Skeletal muscle tissue (tissue), 4 donors: ENCODE measurements around the gene GIT1. TPM values are rescaled to one million over a fixed set of nuclear protein-coding genes. Genes with fewer than 3 reads are reported as not detected.
"Not testable (repeated sequence)": the region's sequence is repeated elsewhere in the genome, so short reads cannot be mapped to it uniquely, and the experiment has no call there.

Experiments
- H3K27ac ChIP-seq: one replicate; pipeline ENCODE4 v1.7.0; 2013; ENCODE audit warnings: mild to moderate bottlenecking, low read depth, low read length, inconsistent platforms
- H3K27me3 ChIP-seq, 3 donors: one replicate each; pipeline ENCODE4 v1.7.0; 2013; ENCODE audit warnings: low read length in 3 of 3; ENCODE audit not compliant: control insufficient read depth in 3 of 3, insufficient read depth in 3 of 3
- H3K36me3 ChIP-seq, 3 donors: one replicate each; pipeline ENCODE4 v1.7.0; 2013; ENCODE audit warnings: low read length in 3 of 3; ENCODE audit not compliant: control insufficient read depth in 3 of 3, insufficient read depth in 3 of 3
- H3K4me1 ChIP-seq, 3 donors: one replicate each; pipeline ENCODE4 v1.7.0; 2013; ENCODE audit warnings: low read length in 3 of 3, mild to moderate bottlenecking in 3 of 3; ENCODE audit not compliant: control insufficient read depth in 3 of 3, insufficient read depth in 3 of 3
- H3K4me3 ChIP-seq, 3 donors: one replicate each; pipeline ENCODE4 v1.7.0; 2013; ENCODE audit warnings: low read length in 3 of 3
- H3K9ac ChIP-seq, 3 donors: one replicate each; pipeline ENCODE4 v1.7.0; 2013; ENCODE audit warnings: low read length in 3 of 3, mild to moderate bottlenecking in 3 of 3, moderate library complexity in 2 of 3, low read depth in 1 of 3
- H3K9me3 ChIP-seq, 3 donors: one replicate each; pipeline ENCODE4 v1.7.0; 2013; ENCODE audit warnings: low read length in 3 of 3; ENCODE audit not compliant: control insufficient read depth in 3 of 3
- total RNA-seq: library from RNA; depleted of rRNA; stranded (reverse); fragments of >200 nt; gene quantifications from one replicate; pipeline ENCODE4 v1.2.3, GENCODE V29; 2014
- donor health status: Osteomylitis.

The GIT1 gene
- total RNA-seq, 1 donor from 2014 or later, result 11.0 TPM

DNA sequence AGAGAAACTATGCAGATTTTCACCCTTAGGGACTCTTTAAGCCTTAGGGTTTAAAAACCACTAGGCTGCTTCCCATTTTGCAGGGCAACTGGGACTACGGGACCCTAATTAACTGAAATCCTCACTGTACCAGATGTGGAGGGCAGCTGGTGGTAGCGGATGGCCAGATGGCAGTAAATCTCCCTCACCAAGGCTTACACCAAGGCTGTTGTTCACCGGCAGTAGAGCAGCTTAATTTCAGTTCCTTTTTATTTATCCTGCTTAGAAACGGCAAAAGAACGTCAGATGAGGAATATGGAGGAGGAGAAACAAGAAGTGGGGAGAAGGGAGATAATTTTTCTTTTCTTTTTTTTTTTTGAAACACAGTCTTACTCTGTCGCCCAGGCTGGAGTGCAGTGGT, 29.1 kb downstream of the GIT1 start:
- Histone ChIP-seq H3K4me3 (no peak overlapping the region), H3K27ac (no peak overlapping the region)

DNA sequence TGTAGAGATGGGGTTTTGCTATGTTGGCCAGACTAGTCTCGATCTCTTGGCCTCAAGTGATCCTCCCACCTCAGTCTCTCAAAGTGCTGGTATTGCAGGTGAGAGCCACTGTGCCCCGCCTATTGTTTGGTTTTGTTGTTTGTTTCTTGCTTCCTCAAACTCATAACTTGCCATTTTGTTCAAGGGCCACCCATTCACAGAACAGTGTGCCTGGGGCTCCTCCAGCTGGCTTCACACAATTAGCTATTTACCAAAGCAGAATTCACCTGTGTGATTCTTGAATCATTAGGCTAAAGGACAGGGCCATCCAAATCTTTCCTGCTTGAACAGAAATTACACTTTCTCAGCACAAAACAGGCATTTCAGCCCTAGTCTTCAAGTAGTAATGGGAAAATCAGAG, 29.8 kb downstream of the GIT1 start:
- no peak overlapping the region for H3K27ac ChIP-seq
- no peaks in the 10 kb centered on the region for H3K9me3 ChIP-seq
- H3K9ac ChIP-seq, result no peak overlapping the region
- peaks cover 7 to 16% (median 14%) of the 10 kb centered on the region in 3 donors for H3K4me1 ChIP-seq
- H3K27me3 ChIP-seq, result no peaks in the 10 kb centered on the region
- no peak overlapping the region for H3K4me3 ChIP-seq
- peaks cover 0 to 8% (median 0%) of the 10 kb centered on the region in 3 donors for H3K36me3 ChIP-seq

More for the DNA sequence above, 29.1 kb downstream of the GIT1 start:
- H3K36me3 ChIP-seq, result peaks cover 0 to 8% (median 0%) of the 10 kb centered on the region in 3 donors
- H3K27me3 ChIP-seq, result no peaks in the 10 kb centered on the region
- H3K4me1 ChIP-seq, result peaks cover 7 to 18% (median 14%) of the 10 kb centered on the region in 3 donors
- H3K9me3 ChIP-seq, result no peaks in the 10 kb centered on the region
- no peak overlapping the region for H3K9ac ChIP-seq

DNA sequence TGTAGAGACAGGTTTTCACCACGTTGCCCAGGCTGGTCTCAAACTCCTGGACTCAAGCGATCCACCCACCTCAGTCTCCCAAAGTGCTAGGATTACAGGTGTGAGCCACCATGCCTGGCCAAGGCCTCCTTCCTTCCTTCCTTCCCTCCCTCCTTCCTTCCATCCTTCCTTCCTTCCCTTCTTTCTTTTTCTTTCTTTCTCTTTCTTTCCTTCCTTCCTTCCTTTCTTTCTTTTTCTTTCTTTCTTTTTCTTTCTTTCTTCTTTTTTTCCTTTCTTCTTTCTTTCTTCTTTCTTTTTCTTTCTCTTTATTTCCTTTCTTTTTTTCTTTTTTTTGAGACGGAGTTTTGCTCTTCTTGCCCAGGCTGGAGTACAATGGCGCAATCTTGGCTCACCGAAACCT, 31.3 kb downstream of the GIT1 start:
- H3K4me3 ChIP-seq, H3K27me3 ChIP-seq, H3K27ac ChIP-seq, H3K9ac ChIP-seq, H3K9me3 ChIP-seq, H3K36me3 ChIP-seq: not testable (repeated sequence)
- peaks cover 7 to 16% (median 14%) of the 10 kb centered on the region in 3 donors for H3K4me1 ChIP-seq

DNA sequence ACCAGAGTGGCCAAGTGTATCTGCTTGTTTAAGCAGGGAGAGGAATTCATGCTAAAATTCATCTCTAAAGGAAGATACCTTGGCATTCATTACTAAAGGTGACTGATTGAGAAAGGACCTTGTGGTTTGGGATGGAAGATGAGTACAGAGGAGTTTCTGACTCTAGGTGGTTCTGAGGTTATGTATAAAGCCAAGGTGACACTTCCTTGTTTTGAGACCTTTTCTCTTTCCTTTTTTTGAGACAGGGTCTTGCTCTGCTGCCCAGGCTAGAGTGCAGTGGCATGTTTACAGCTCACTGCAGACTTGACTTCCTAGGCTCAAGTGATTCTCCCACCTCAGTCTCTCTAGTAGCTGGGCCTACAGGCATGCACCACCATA, 31.7 kb downstream of the GIT1 start:
- Histone ChIP-seq H3K9ac (no peak overlapping the region), H3K4me3 (no peak overlapping the region), H3K27ac (no peak overlapping the region), H3K9me3 (no peaks in the 10 kb centered on the region), H3K4me1 (peaks cover 7 to 16% (median 13%) of the 10 kb centered on the region in 3 donors), H3K36me3 (peaks cover 0 to 7% (median 0%) of the 10 kb centered on the region in 3 donors), H3K27me3 (no peaks in the 10 kb centered on the region)

DNA sequence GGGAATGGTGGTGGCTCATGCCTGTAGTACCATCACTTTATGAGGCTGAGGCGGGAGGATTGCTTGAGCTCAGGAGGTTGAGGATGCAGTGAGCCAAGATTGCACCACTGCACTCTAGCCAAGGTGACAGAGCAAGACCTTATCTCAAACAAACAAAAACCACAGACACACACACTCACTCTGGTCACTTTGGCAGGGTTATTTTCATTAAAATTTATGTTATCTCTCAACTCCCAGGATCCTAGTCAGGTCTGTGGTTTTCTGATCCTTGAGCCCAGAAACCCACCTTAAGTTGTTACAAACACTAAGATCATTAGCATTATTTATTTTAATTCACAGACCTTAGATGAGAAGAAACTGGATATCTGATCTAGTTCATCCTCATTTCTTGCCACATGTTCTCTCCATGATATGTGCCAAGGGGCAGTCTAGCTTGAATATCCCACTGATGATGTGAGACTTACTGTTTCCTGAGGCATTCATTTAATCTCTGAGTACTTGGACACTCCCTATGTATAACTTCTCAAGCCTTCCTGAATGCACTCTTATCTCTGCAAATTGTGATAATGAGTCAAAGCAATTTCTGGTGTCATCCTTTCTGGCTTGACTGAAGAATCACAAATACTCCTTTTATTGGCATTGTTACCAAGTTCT, 32.2 kb downstream of the GIT1 start:
- peaks cover 6 to 11% (median 9%) of the 10 kb centered on the region in 3 donors for H3K4me1 ChIP-seq
- H3K9me3 ChIP-seq, result no peaks in the 10 kb centered on the region
- no peak overlapping the region for H3K4me3 ChIP-seq
- H3K36me3 ChIP-seq, result peaks cover 0 to 4% (median 0%) of the 10 kb centered on the region in 3 donors
- H3K27ac ChIP-seq, result no peak overlapping the region
- H3K9ac ChIP-seq, result no peak overlapping the region
- H3K27me3 ChIP-seq, result no peaks in the 10 kb centered on the region

DNA sequence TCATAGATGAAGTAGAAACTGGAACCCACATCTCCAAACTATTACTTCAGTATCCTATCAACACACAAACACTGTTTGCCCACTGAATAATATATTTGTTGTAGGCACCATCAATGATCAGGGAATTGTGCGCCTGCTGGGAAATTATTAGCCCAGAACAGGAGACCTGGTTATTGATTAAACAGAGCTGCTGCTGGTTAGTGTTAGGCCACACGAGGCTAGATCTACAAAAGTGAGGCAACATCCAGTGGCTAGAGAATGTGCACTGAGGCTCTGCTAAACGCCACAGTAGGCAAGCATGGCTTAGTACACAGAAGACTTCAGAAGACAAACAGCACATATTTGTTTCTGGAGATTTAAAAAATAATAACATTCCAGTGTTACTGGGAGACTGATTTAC, 33.6 kb downstream of the GIT1 start:
- H3K4me1 ChIP-seq, result no peaks in the 10 kb centered on the region
- H3K36me3 ChIP-seq, result no peaks in the 10 kb centered on the region
- no peaks in the 10 kb centered on the region for H3K27me3 ChIP-seq
- no peaks in the 10 kb centered on the region for H3K9me3 ChIP-seq
- H3K9ac ChIP-seq, result no peak overlapping the region
- H3K27ac ChIP-seq, result no peak overlapping the region
- no peak overlapping the region for H3K4me3 ChIP-seq

DNA sequence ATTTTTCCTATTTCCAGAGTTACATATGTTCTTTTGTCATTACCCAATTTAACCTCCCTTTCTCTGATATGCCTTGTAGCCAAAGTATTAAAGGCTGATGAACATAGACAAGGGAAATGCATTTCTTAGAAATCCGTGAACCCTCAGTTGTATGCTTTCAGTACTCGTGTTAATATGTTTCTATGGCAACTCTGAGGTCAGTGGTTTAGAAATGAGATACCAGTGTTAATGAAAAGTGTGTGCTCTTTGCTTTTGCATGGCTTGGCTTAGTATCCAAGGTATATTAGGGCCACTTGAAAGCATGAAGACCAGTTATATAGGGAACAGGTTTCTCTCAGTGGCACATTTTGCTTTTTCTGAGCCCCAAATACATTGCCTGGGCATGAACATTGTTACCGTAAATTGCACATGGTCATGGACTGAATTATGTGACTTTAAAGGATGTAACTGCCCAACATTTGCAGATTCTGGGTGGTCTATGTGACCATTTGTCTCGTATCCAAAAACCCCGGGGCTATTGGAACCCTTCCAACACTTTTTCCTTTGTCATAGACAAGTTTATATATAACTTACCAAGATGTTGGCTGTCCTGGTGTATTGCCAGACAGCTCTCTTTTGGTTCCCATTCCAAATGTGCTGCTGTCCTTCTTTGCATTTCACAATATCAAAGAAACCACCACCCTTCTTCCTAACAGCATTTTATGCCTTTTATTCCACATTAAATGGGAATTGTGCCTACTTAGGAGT, 40.1 kb downstream of the GIT1 start:
- H3K4me1 ChIP-seq, result peaks cover 0 to 8% (median 6%) of the 10 kb centered on the region in 3 donors
- H3K9ac ChIP-seq, result no peak overlapping the region
- peaks cover 0 to 4% (median 0%) of the 10 kb centered on the region in 3 donors for H3K36me3 ChIP-seq
- H3K27ac ChIP-seq, result no peak overlapping the region
- H3K4me3 ChIP-seq, result no peak overlapping the region
- no peaks in the 10 kb centered on the region for H3K27me3 ChIP-seq
- no peaks in the 10 kb centered on the region for H3K9me3 ChIP-seq

DNA sequence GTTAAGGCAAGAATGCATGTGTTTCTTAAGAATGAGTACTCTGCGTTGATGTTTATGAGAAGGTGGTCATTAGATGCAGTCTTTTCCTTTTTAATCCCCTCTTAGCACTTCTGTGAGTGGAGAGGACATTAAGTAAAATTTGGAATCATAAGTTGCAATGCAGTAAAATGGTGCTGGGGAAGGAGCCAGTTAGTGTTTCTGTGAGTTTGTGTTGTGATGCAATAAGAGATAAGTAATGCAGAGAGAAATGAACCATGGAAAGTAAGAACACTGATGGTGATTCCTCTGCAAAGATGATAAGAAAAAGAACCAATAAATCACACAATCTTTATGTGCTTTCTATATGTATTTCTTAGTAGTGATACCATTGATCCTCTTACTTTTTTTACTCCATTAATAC, 42.6 kb downstream of the GIT1 start:
- Histone ChIP-seq H3K27me3 (no peaks in the 10 kb centered on the region), H3K9ac (no peak overlapping the region), H3K4me1 (peaks cover 0 to 8% (median 6%) of the 10 kb centered on the region in 3 donors), H3K36me3 (peaks cover 5 to 19% (median 19%) of the 10 kb centered on the region in 3 donors), H3K4me3 (no peak overlapping the region), H3K9me3 (no peaks in the 10 kb centered on the region), H3K27ac (no peak overlapping the region)

DNA sequence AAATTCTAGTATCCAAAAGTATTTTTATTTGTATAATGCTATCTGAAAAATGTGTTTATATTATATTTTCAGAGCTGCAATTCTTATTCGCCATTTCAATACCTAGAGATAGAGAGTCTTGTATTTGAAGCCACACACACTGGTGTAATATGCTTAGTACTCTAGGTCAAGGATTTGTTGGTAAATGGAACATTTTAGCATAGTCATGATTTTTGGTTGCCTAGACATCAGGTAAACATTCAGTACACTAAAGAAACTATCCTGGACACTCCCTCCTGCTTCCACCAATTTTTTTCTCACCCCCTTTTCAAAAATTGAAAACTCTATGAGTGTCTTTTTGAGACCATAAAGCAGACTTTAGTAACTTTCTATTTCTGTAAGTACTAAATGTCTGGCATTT, 43.4 kb downstream of the GIT1 start:
- Histone ChIP-seq H3K4me3 (no peak overlapping the region), H3K27ac (no peak overlapping the region), H3K27me3 (no peaks in the 10 kb centered on the region), H3K9ac (no peak overlapping the region), H3K4me1 (peaks cover 0 to 8% (median 6%) of the 10 kb centered on the region in 3 donors), H3K9me3 (no peaks in the 10 kb centered on the region), H3K36me3 (peaks cover 5 to 23% (median 19%) of the 10 kb centered on the region in 3 donors)

DNA sequence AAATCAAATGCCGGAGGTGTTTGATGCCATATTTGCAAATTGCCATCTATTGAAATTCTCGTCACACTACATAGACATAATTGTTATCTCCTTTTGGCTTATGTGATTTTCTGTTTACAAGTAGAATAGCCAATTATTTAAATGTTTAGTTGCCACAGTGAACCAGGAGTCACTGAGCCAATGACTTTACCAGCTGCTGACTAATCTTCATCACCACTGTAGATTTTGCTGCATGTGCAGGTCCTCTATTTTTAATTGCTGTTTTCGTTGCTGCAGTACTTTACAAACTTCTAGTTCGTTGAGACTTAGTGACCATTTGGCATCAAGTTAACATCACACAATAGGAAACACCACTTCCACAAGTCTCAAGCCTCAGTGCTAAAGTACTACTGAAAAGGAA, 45.4 kb downstream of the GIT1 start:
- Histone ChIP-seq H3K4me1 (peaks cover 0 to 2% (median 0%) of the 10 kb centered on the region in 3 donors), H3K27ac (no peak overlapping the region), H3K36me3 (peaks cover 5 to 24% (median 19%) of the 10 kb centered on the region in 3 donors), H3K27me3 (no peaks in the 10 kb centered on the region), H3K4me3 (no peak overlapping the region), H3K9ac (no peak overlapping the region), H3K9me3 (no peaks in the 10 kb centered on the region)
